22Rv1 (cell line): ENCODE measurements around the gene APOM.

Source experiments
- H3K27ac ChIP-seq: fragments of 450-650 bp; 2 replicates; pipeline ENCODE4 v1.5.1; 2017
- ZFX ChIP-seq: fragments of 450-650 bp; IDR thresholded peaks from 2 replicates; pipeline ENCODE4 v1.6.1; 2017; ENCODE audit warnings: antibody characterized with exemption, borderline replicate concordance
- TF ChIP-seq, protein P1 (sequence below): fragments of 450-650 bp; IDR thresholded peaks from 2 replicates; pipeline ENCODE4 v1.5.1; 2017; ENCODE audit warnings: mild to moderate bottlenecking

The APOM gene

DNA sequence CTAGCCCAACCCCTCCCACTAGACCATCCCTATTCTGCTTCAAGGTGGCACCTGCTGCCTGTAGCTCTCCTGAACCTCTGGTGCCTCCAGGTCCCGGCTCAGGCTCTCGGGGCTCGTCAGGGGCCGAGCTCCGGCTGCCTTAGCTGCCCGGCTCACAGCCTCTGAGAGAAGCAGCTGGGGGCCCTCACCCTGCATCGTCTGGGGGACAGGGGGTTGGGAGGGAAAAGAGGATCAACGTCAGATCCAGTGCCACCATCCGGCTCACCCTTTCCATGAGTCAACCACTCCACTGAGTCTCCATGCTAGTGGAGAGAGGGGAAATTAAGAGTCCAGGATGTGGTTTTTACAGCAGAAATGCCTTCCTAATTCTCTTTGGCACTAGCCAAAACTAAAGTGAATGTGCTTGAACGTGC, 16.2 kb upstream of the APOM start:
- TF ChIP-seq ZFX, result no peak
- TF ChIP-seq, protein P1, sequence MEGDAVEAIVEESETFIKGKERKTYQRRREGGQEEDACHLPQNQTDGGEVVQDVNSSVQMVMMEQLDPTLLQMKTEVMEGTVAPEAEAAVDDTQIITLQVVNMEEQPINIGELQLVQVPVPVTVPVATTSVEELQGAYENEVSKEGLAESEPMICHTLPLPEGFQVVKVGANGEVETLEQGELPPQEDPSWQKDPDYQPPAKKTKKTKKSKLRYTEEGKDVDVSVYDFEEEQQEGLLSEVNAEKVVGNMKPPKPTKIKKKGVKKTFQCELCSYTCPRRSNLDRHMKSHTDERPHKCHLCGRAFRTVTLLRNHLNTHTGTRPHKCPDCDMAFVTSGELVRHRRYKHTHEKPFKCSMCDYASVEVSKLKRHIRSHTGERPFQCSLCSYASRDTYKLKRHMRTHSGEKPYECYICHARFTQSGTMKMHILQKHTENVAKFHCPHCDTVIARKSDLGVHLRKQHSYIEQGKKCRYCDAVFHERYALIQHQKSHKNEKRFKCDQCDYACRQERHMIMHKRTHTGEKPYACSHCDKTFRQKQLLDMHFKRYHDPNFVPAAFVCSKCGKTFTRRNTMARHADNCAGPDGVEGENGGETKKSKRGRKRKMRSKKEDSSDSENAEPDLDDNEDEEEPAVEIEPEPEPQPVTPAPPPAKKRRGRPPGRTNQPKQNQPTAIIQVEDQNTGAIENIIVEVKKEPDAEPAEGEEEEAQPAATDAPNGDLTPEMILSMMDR, result no peak
- H3K27ac ChIP-seq, result peak overlapping the region; percentile 38

DNA sequence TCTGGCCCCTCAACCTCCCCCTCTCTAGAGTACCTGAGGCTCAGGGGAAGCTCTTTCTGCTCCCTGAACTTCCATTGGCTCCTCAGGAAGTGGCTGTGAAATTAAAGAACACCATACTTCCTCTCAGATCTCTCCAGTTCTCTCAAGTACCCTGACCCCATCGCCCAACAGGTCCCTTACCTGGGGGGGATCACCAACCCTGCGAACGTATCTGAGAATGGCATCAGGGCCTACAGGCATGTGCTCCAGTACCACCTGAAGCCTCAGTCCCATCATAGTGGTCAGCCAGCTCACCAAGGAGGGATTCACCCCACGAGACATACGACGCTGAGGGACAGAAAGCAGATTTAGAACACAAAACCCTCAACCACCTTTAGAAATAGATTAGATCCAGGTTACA, 15.1 kb upstream of the APOM start:
- no peak overlapping the region for H3K27ac ChIP-seq
- no peak for TF ChIP-seq ZFX
- TF ChIP-seq, protein P1, result no peak

DNA sequence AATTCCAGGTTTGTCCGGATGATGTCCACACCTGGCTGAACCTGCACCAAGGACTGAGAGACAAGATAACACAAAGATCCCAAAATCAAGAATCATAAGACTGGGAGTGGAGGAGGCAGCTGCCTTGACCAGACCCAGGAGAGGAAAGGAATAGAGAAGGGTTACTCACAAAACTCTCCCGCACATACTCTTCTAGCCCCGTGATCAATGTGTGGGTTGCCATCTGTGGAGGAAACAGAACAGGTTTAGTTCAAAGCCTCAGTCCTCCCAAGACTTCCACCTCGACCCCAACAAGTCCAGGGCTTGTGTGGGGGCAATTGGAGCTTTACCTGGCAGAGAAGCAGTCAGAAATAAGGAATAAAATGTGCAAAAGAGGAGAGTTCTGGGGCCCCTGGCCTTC, 14.3 kb upstream of the APOM start:
- no peak overlapping the region for H3K27ac ChIP-seq
- TF ChIP-seq, protein P1, result no peak
- no peak for TF ChIP-seq ZFX

DNA sequence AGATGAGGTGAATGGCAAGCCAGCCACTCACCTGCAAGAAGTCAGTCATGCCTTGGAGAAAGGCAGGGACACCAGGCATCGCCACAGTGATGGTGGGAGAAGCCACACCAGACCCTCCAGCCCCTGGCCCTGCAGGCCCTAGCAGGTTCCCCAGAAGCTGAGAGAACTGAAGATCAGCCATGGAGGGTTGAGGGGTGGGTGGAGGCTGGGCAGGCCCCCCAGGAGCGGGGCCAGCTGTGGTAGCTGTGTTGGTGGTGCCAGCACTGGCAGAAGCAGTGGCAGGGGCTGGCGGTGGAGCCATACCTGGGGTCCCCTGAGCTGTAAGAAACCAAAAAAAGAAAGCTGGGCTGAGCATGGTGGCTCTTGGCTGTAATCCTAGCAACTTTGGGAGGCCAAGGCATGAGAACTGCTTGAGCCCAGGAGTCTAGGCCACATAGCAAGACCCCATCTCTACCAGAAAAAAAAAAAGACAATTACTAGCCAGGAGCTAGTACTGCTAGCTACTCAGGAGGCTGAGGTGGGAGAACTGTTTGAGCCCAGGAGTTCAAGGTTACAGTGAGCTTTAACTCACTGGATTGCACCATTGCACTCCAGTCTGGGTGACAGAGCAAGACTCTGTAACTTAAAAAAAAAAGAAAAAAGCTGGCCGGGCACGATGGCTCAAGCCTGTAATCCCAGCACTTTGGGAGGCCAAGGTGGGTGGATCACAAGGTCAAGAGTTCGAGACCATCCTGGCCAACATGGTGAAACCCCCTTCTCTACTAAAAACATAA, 12.7 kb upstream of the APOM start:
- no peak overlapping the region for H3K27ac ChIP-seq
- TF ChIP-seq, protein P1, result no peak
- no peak for TF ChIP-seq ZFX

DNA sequence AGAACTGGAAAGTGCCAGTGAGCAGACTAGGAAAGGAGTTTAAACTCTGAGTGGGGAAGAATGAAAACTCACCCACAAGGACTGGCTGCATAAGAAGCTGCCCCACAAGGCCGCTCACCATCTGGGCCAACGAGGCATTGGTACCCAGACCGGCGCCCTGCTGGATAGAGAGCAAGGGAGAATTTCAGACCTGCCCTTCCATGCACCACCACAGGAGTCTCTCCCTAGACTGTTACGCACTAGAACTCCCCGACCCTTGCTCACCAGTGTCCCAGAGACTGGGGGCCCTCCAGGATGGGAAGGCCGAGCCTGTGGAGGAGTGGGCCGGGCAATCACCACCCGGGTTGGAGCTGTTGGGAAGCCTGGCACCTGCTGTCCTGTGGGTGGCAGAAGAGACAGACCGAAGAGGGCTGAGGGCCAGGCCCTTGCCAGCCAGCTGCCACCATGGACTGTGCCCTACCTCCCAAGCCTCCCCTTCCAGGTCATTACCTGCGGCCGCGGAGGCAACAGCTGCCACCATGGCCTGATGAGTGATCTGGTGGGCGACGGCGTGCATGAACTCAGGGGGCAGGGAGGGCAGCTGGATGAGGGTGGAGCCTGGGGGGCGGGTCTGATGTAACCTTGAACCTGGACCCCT, 11.8 kb upstream of the APOM start:
- no peak overlapping the region for H3K27ac ChIP-seq
- TF ChIP-seq, protein P1, result no peak
- TF ChIP-seq ZFX, result no peak

DNA sequence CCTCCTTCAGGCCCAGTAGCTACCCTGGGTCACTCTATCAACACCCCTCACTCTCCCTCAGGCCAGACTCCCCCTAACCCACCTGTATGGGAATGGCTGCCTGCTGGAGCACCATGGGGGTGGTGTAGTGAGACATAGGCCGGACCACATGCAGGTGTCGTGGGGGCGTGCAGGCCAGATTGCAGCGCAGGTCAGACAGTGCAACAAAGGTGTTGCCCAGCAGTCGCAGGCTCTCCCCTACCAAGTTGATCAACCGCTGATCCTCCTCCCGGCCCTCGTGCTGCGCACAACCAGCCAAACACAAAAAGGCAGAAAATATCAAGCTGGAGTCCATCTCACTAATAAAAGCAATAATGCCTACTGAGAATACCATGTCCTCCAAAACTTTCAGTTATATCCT, 10.4 kb upstream of the APOM start:
- TF ChIP-seq, protein P1, result no peak
- no peak for TF ChIP-seq ZFX
- H3K27ac ChIP-seq, result no peak overlapping the region

DNA sequence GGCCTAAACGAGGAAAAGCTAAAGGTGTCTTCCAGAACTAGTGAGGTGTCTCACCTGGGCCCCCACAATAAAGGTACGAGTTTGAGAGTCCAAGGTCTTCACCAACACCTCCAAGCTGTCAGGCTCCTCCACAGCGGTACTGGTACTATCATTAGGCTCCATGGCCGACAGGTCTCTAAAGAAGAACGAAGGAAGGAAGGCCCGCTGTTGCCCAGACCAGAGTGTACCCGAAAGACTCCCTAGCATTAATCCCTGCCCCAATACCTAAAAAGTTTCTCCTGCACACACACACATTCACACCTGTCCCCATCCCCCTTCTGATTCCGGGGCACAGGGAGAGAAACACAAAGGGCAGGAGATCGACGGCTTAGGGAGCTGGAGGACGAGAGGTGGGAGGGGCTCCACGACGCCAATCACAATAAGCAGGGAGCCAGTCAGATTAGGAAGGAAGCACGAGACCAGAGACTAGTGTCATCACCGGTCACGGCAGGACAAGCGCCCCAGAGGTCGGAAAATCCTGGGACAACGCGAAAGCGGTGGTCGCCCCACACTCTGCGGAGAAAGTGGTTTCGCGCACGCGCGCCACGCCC, 4.0 kb upstream of the APOM start:
- TF ChIP-seq ZFX, result no peak
- TF ChIP-seq, protein P1, result no peak
- peak overlapping the region; percentile 95 for H3K27ac ChIP-seq
